ENCODE results near the gene DHX35. TPM values are rescaled to one million over a fixed set of nuclear protein-coding genes. Genes with fewer than 3 reads are reported as not detected.
"Not testable (repeated sequence)": the region's sequence is repeated elsewhere in the genome, so short reads cannot be mapped to it uniquely, and the experiment has no call there.

DHX35 gene
- total RNA-seq, 4 donors from 2014 or later: 4.4 to 14.7 (median 10.8) TPM

DNA sequence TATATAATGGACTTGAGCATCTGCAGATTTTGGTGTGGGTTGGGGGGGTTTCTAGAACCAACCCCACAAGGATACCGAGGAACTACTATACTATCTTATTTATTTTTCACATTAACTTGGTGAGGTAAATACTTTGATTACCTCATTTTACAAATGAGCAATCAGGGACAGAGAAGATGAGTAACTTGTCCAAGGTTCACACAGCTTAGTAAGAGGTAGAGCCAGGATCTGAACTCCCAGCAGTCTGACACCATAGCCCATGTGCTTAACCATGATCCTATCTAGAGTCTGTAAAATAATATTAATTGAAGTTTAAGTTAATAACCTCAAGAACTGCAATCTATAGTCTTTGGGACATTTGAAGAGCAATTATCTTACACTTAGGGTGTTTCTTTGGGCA lies 28.6 kb downstream of the DHX35 start:
- Histone ChIP-seq H3K9me3 (no peaks in the 10 kb centered on the region), H3K27ac (no peak overlapping the region), H3K27me3 (no peaks in the 10 kb centered on the region), H3K4me3 (no peak overlapping the region), H3K36me3 (peaks cover 0 to 49% (median 0%) of the 10 kb centered on the region in 3 donors), H3K4me1 (peaks cover 4 to 23% (median 10%) of the 10 kb centered on the region in 3 donors)
- no peak for DNase-seq
- no peak for TF ChIP-seq POLR2A (IDR thresholded peaks at IDR 0.05)
- TF ChIP-seq, protein P1, sequence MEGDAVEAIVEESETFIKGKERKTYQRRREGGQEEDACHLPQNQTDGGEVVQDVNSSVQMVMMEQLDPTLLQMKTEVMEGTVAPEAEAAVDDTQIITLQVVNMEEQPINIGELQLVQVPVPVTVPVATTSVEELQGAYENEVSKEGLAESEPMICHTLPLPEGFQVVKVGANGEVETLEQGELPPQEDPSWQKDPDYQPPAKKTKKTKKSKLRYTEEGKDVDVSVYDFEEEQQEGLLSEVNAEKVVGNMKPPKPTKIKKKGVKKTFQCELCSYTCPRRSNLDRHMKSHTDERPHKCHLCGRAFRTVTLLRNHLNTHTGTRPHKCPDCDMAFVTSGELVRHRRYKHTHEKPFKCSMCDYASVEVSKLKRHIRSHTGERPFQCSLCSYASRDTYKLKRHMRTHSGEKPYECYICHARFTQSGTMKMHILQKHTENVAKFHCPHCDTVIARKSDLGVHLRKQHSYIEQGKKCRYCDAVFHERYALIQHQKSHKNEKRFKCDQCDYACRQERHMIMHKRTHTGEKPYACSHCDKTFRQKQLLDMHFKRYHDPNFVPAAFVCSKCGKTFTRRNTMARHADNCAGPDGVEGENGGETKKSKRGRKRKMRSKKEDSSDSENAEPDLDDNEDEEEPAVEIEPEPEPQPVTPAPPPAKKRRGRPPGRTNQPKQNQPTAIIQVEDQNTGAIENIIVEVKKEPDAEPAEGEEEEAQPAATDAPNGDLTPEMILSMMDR (IDR thresholded peaks at IDR 0.05): no peak
- intact Hi-C loops (cut with DNase I): no loop called here
- WGBS, 2 donors: 90 to 96% methylated on average over 1 of the region's 1 CpG

- no peak for DNase-seq
- peaks cover 0 to 10% (median 0%) of the 10 kb centered on the region in 3 donors for H3K4me1 ChIP-seq
- H3K36me3 ChIP-seq: peaks cover 0 to 61% (median 0%) of the 10 kb centered on the region in 3 donors
- TF ChIP-seq, protein P1 (IDR thresholded peaks at IDR 0.05): no peak
- TF ChIP-seq POLR2A (IDR thresholded peaks at IDR 0.05): no peak
- intact Hi-C loops (cut with DNase I): no loop called here
- no peak overlapping the region for H3K27ac ChIP-seq
- WGBS, 2 donors: 77 to 82% methylated on average over 5 of the region's 5 CpGs
- no peaks in the 10 kb centered on the region for H3K9me3 ChIP-seq
- no peak overlapping the region for H3K4me3 ChIP-seq
- H3K27me3 ChIP-seq: no peaks in the 10 kb centered on the region
Measured at GRCh38 chr20:38991814-38992704, 29.9 kb downstream of the DHX35 start.

GRCh38 chr20:38995536-38996044 lies 33.4 kb downstream of the DHX35 start:
- TF ChIP-seq, protein P1 (IDR thresholded peaks at IDR 0.05): no peak
- no peak for TF ChIP-seq POLR2A (IDR thresholded peaks at IDR 0.05)
- Histone ChIP-seq H3K9me3 (no peaks in the 10 kb centered on the region), H3K4me1 (peaks cover 0 to 8% (median 0%) of the 10 kb centered on the region in 3 donors), H3K36me3 (peaks cover 0 to 76% (median 3%) of the 10 kb centered on the region in 3 donors), H3K4me3 (no peak overlapping the region), H3K27me3 (no peaks in the 10 kb centered on the region), H3K27ac (no peak overlapping the region)
- intact Hi-C loops (cut with DNase I): no loop called here
- DNase-seq: no peak
- 57 to 95% methylated on average over 2 to 3 of the region's 3 CpGs for WGBS, 2 donors

GRCh38 chr20:38996866-38997265 lies 34.7 kb downstream of the DHX35 start:
- H3K4me1 ChIP-seq: peaks cover 0 to 10% (median 0%) of the 10 kb centered on the region in 3 donors
- H3K4me3 ChIP-seq; intact Hi-C loops (cut with DNase I); H3K9me3 ChIP-seq; H3K27me3 ChIP-seq; DNase-seq; H3K27ac ChIP-seq: not testable (repeated sequence)
- peaks cover 0 to 78% (median 3%) of the 10 kb centered on the region in 3 donors for H3K36me3 ChIP-seq
- 93 to 100% methylated on average over 1 of the region's 1 CpG for WGBS, 2 donors

GRCh38 chr20:38997622-38998021 lies 35.5 kb downstream of the DHX35 start:
- H3K36me3 ChIP-seq: peaks cover 0 to 81% (median 3%) of the 10 kb centered on the region in 3 donors
- H3K9me3 ChIP-seq: no peaks in the 10 kb centered on the region
- WGBS, 2 donors: 73 to 85% methylated on average over 8 of the region's 8 CpGs
- H3K27ac ChIP-seq: no peak overlapping the region
- H3K27me3 ChIP-seq: no peaks in the 10 kb centered on the region
- no peak overlapping the region for H3K4me3 ChIP-seq
- DNase-seq: no peak
- TF ChIP-seq POLR2A (IDR thresholded peaks at IDR 0.05): no peak
- TF ChIP-seq, protein P1 (IDR thresholded peaks at IDR 0.05): no peak
- intact Hi-C loops (cut with DNase I): no loop called here
- H3K4me1 ChIP-seq: peaks cover 0 to 17% (median 0%) of the 10 kb centered on the region in 3 donors

Measured in esophagus squamous epithelium (tissue), 5 donors.